ENCODE measurements around the gene CYFIP2. TPM values are rescaled to one million over a fixed set of nuclear protein-coding genes. Genes with fewer than 3 reads are reported as not detected.

CYFIP2 gene
- total and polyA plus RNA-seq, 2 donors from 2014 or later, result 128 to 217 TPM

- FAIRE-seq (no peak), DNase-seq (no peak)
- Histone ChIP-seq H3K27ac (ENCODE audit: low read depth in 2 of 2, low read length in 2 of 2) (peak overlapping the region; percentile 43 to 79), H3K4me3 (ENCODE audit: low read length in 3 of 3) (peak overlapping the region in 1 of 3 donors; percentile 40), H3K9ac (ENCODE audit: low read length in 3 of 3) (peak overlapping the region in 1 of 3 donors; percentile 48), H3K36me3 (ENCODE audit: control insufficient read depth in 2 of 3, insufficient read depth in 3 of 3, low read length in 3 of 3) (no peaks in the 10 kb centered on the region), H3K9me3 (ENCODE audit: control insufficient read depth in 2 of 3, insufficient read depth in 1 of 3, low read length in 3 of 3) (no peaks in the 10 kb centered on the region), H3K27me3 (ENCODE audit: control insufficient read depth, insufficient read depth, low read length) (no peaks in the 10 kb centered on the region), H3K4me1 (ENCODE audit: control insufficient read depth in 2 of 3, insufficient read depth in 2 of 3, low read depth in 1 of 3, low read length in 3 of 3) (peaks cover 0 to 21% (median 16%) of the 10 kb centered on the region in 3 donors)
- intact Hi-C loops (cut with DNase I), result no loop called here
- TF ChIP-seq CTCF (IDR thresholded peaks at IDR 0.05; ENCODE audit: borderline replicate concordance, extremely low read depth, insufficient read depth), result no peak
Measured at GRCh38 chr5:157269761-157270272, 3.9 kb downstream of the CYFIP2 start.

- peaks cover 0 to 18% (median 12%) of the 10 kb centered on the region in 3 donors for H3K4me1 ChIP-seq (ENCODE audit: control insufficient read depth in 2 of 3, insufficient read depth in 2 of 3, low read depth in 1 of 3, low read length in 3 of 3)
- no peaks in the 10 kb centered on the region for H3K9me3 ChIP-seq (ENCODE audit: control insufficient read depth in 2 of 3, insufficient read depth in 1 of 3, low read length in 3 of 3)
- DNase-seq (no peak), FAIRE-seq (no peak)
- peak overlapping the region; percentile 49 to 63 for H3K27ac ChIP-seq (ENCODE audit: low read depth in 2 of 2, low read length in 2 of 2)
- intact Hi-C loops (cut with DNase I), result no loop called here
- no peak for TF ChIP-seq CTCF (IDR thresholded peaks at IDR 0.05; ENCODE audit: borderline replicate concordance, extremely low read depth, insufficient read depth)
- H3K4me3 ChIP-seq (ENCODE audit: low read length in 3 of 3), result peak overlapping the region in 2 of 3 donors; percentile 25 to 40
- H3K27me3 ChIP-seq (ENCODE audit: control insufficient read depth, insufficient read depth, low read length), result no peaks in the 10 kb centered on the region
- H3K9ac ChIP-seq (ENCODE audit: low read length in 3 of 3), result peak overlapping the region in 1 of 3 donors; percentile 48
- H3K36me3 ChIP-seq (ENCODE audit: control insufficient read depth in 2 of 3, insufficient read depth in 3 of 3, low read length in 3 of 3), result no peaks in the 10 kb centered on the region
Measured at GRCh38 chr5:157270771-157271170, 4.8 kb downstream of the CYFIP2 start.

GRCh38 chr5:157271740-157272271 is 5.9 kb downstream of the CYFIP2 start:
- TF ChIP-seq CTCF (IDR thresholded peaks at IDR 0.05; ENCODE audit: borderline replicate concordance, extremely low read depth, insufficient read depth), result no peak
- Histone ChIP-seq H3K9me3 (ENCODE audit: control insufficient read depth in 2 of 3, insufficient read depth in 1 of 3, low read length in 3 of 3) (no peaks in the 10 kb centered on the region), H3K4me1 (ENCODE audit: control insufficient read depth in 2 of 3, insufficient read depth in 2 of 3, low read depth in 1 of 3, low read length in 3 of 3) (peaks cover 0 to 18% (median 12%) of the 10 kb centered on the region in 3 donors), H3K9ac (ENCODE audit: low read length in 3 of 3) (no peak overlapping the region), H3K27me3 (ENCODE audit: control insufficient read depth, insufficient read depth, low read length) (no peaks in the 10 kb centered on the region), H3K4me3 (ENCODE audit: low read length in 3 of 3) (peak overlapping the region in 1 of 3 donors; percentile 40), H3K36me3 (ENCODE audit: control insufficient read depth in 2 of 3, insufficient read depth in 3 of 3, low read length in 3 of 3) (no peaks in the 10 kb centered on the region), H3K27ac (ENCODE audit: low read depth in 2 of 2, low read length in 2 of 2) (peak overlapping the region; percentile 49 to 63)
- DNase-seq (no peak), FAIRE-seq (no peak)
- intact Hi-C loops (cut with DNase I), result no loop called here

Data from kidney (tissue), 14 donors.